GM12872 (cell line): ENCODE measurements around the gene ZNF408.

Experiments used
- TF ChIP-seq, protein P1 (sequence below): IDR thresholded peaks from 3 replicates; pipeline ENCODE4 v1.5.1; 2011; ENCODE audit warnings: low read depth, mild to moderate bottlenecking, low read length, moderate library complexity; ENCODE audit not compliant: insufficient read depth

The ZNF408 gene

DNA sequence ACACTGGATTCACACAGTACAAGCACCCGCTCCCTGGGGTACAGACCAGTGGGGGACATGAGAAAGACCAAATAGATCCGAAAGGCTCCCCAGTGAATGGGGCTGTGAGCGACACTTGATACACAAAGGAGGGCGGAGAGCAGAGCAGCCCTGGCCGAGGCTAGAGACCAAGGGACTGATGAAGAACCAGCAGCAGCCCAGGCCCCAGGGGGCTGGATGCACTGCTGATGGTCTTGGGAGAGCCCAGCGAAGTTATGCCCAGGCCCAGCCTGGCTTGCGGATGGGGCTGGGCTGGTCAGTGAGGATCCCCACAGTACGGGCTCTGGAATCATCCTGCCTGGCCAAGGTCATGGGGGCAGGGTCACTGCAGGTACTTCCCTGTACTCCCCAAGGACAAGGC, 23.7 kb upstream of the ZNF408 start:
- TF ChIP-seq, protein P1, sequence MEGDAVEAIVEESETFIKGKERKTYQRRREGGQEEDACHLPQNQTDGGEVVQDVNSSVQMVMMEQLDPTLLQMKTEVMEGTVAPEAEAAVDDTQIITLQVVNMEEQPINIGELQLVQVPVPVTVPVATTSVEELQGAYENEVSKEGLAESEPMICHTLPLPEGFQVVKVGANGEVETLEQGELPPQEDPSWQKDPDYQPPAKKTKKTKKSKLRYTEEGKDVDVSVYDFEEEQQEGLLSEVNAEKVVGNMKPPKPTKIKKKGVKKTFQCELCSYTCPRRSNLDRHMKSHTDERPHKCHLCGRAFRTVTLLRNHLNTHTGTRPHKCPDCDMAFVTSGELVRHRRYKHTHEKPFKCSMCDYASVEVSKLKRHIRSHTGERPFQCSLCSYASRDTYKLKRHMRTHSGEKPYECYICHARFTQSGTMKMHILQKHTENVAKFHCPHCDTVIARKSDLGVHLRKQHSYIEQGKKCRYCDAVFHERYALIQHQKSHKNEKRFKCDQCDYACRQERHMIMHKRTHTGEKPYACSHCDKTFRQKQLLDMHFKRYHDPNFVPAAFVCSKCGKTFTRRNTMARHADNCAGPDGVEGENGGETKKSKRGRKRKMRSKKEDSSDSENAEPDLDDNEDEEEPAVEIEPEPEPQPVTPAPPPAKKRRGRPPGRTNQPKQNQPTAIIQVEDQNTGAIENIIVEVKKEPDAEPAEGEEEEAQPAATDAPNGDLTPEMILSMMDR = no peak

DNA sequence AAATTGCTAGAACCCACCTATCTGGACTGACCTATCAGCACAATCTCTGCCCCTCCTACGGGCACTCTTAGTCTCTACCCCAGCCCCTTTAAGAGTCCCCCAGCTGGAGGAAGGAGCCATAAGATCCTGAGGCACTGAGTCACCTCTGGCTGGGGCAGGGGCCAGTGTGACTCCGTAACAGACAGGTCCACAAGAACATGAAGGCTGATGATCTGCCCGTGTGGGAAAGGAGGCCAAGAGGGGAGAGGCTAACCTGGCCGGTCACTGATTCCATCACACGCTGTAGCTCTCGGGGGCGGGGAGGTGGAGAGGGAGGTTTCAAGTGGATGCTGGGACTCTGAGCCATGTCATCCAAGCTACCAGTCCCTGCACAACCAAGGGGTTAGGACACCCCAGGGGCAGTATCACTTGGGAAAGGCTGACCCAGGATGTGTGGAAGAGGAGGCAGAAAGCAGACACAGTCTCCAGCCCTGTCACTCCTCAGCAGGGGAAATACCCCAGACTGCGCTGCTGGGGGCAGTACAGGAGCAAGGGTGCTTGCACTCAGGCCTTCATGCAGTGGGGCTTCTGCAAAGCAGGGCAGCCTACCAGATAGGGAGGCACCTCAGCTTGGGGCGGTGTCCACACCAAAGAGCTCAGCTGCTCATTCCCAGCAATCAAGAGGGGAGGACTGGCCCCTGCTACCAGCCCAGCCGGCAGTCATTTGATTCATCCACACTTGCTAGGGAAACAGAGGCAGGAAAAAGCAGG, 22.7 kb upstream of the ZNF408 start:
- TF ChIP-seq, protein P1 = no peak

DNA sequence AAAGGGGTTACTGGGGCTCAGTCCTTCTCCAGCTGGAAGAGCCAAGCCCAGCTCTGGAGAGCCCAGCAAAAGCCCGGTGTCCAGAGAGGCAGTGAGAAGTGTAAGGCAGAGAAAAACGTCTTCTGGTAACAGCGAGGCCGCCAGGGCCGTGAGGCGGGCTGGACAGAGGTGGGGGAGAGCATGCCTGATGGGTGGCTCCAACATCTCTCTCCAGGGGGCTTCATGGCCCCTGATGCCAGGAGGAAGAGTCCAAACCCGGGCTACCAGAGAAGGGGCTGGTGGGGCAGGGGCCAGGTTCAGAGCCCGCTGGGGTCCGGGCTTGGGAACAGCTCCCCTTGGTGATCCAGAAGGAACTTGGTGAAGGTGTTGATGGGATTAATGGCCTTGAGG, 22.1 kb upstream of the ZNF408 start:
- TF ChIP-seq, protein P1 = no peak

- TF ChIP-seq, protein P1 = no peak
Observed at GRCh38 chr11:46679241-46680163, 21.3 kb upstream of the ZNF408 start.

DNA sequence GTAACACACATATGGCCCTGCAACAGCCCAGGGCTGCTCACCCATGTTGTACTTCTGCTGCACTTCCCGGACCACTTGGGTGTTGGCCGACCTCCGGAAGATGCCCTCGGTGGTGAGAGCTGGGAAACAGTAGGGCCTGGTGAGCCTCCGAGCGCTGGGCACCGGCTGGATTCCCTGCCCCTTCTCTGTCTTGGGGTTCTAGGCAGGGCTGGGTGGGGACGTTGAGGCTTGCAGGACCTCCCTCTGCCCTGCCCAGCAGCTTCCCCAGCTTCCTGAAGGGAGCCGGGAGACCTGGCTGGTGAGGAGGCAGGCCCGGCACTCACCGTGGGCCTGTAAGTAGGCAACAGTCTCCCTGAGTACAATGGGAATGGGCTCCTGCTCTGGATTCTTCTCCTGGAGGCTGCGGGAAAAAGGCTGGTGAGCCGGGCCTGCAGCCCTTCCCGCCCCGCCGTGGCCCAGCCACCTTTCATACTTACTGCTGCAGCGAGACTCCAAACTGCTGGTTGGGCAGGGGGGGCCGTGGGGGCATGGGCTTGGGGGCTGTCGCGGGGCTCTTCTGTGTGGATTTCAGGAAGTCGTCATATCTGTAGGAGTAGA, 20.6 kb upstream of the ZNF408 start:
- TF ChIP-seq, protein P1 = no peak

DNA sequence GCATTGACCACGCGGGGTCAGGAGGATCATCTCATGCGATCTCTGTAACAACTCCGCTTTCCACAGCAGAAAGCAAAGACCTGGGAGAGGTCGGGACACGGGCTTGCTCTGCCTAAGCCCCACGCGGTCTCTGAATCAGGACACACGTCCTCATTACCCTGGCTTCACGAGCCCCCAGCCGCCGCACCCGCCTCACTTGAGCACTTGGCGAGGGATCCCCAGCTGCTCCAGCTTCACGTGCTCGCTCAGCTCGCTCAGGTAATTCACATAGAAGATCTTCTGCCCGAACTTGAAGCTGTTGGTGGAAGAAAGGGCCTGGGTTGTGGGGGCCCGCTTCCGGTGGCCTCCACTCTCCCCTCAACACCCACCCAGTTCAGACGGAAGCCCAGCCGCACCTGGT, 20.0 kb upstream of the ZNF408 start:
- TF ChIP-seq, protein P1 = no peak

- TF ChIP-seq, protein P1 = no peak
Observed at GRCh38 chr11:46681814-46682213, 19.0 kb upstream of the ZNF408 start.
